ENCODE measurements around the gene MED28. TPM values are rescaled to one million over a fixed set of nuclear protein-coding genes. Genes with fewer than 3 reads are reported as not detected.

Gene MED28
- total and polyA plus RNA-seq, 2 donors = 21.8 to 25.9 TPM

- no peak overlapping the region for H3K27ac ChIP-seq (ENCODE audit: low read depth)
- WGBS = 93% methylated on average over 9 of the region's 9 CpGs
Measured at GRCh38 chr4:17587094-17587822, 27.2 kb upstream of the MED28 start.

GRCh38 chr4:17589355-17589754 lies 25.1 kb upstream of the MED28 start:
- H3K4me1 ChIP-seq (ENCODE audit: insufficient read depth) = no peaks in the 10 kb centered on the region
- no peak overlapping the region for H3K4me3 ChIP-seq (ENCODE audit: low read depth, low read length)
- 98% methylated on average over 3 of the region's 3 CpGs for WGBS
- no peak overlapping the region for H3K27ac ChIP-seq (ENCODE audit: low read depth)
- peaks cover 4% of the 10 kb centered on the region for H3K36me3 ChIP-seq (ENCODE audit: insufficient read depth)
- no peak for DNase-seq (ENCODE audit: extremely low spot score)

More at GRCh38 chr4:17587094-17587822, 27.2 kb upstream of the MED28 start:
- no peak for DNase-seq (ENCODE audit: extremely low spot score)
- H3K36me3 ChIP-seq (ENCODE audit: insufficient read depth) = peaks cover 8% of the 10 kb centered on the region
- no peaks in the 10 kb centered on the region for H3K4me1 ChIP-seq (ENCODE audit: insufficient read depth)
- no peak overlapping the region for H3K4me3 ChIP-seq (ENCODE audit: low read depth, low read length)

GRCh38 chr4:17595471-17596005 lies 18.9 kb upstream of the MED28 start:
- Histone ChIP-seq H3K4me1 (ENCODE audit: insufficient read depth) (no peaks in the 10 kb centered on the region), H3K27ac (ENCODE audit: low read depth) (no peak overlapping the region), H3K4me3 (ENCODE audit: low read depth, low read length) (no peak overlapping the region), H3K36me3 (ENCODE audit: insufficient read depth) (peaks cover 4% of the 10 kb centered on the region)
- no peak for DNase-seq (ENCODE audit: extremely low spot score)
- WGBS = 84% methylated on average over 6 of the region's 6 CpGs

- Histone ChIP-seq H3K36me3 (ENCODE audit: insufficient read depth) (peaks cover 4% of the 10 kb centered on the region), H3K4me3 (ENCODE audit: low read depth, low read length) (no peak overlapping the region), H3K27ac (ENCODE audit: low read depth) (no peak overlapping the region), H3K4me1 (ENCODE audit: insufficient read depth) (no peaks in the 10 kb centered on the region)
- WGBS = 73% methylated on average over 7 of the region's 7 CpGs
- no peak for DNase-seq (ENCODE audit: extremely low spot score)
Measured at GRCh38 chr4:17597517-17597916, 16.9 kb upstream of the MED28 start.

- no peak for DNase-seq (ENCODE audit: extremely low spot score)
- Histone ChIP-seq H3K4me3 (ENCODE audit: low read depth, low read length) (no peak overlapping the region), H3K36me3 (ENCODE audit: insufficient read depth) (peaks cover 4% of the 10 kb centered on the region), H3K27ac (ENCODE audit: low read depth) (no peak overlapping the region), H3K4me1 (ENCODE audit: insufficient read depth) (no peaks in the 10 kb centered on the region)
- WGBS = 95% methylated on average over 1 of the region's 1 CpG
Measured at GRCh38 chr4:17599826-17600225, 14.6 kb upstream of the MED28 start.

- DNase-seq (ENCODE audit: extremely low spot score) = no peak
- H3K4me3 ChIP-seq (ENCODE audit: low read depth, low read length) = no peak overlapping the region
- 72% methylated on average over 3 of the region's 3 CpGs for WGBS
- no peaks in the 10 kb centered on the region for H3K4me1 ChIP-seq (ENCODE audit: insufficient read depth)
- no peak overlapping the region for H3K27ac ChIP-seq (ENCODE audit: low read depth)
- H3K36me3 ChIP-seq (ENCODE audit: insufficient read depth) = peaks cover 3% of the 10 kb centered on the region
Measured at GRCh38 chr4:17605236-17605635, 9.2 kb upstream of the MED28 start.

GRCh38 chr4:17613761-17614415 lies 553 bp upstream of the MED28 start:
- Histone ChIP-seq H3K36me3 (ENCODE audit: insufficient read depth) (no peaks in the 10 kb centered on the region), H3K4me3 (ENCODE audit: low read depth, low read length) (peak overlapping the region; percentile 81), H3K4me1 (ENCODE audit: insufficient read depth) (no peaks in the 10 kb centered on the region), H3K27ac (ENCODE audit: low read depth) (peak overlapping the region; percentile 43)
- 2% methylated on average over 23 of the region's 23 CpGs for WGBS
- no peak for DNase-seq (ENCODE audit: extremely low spot score)

- no peak overlapping the region for H3K27ac ChIP-seq (ENCODE audit: low read depth)
- H3K36me3 ChIP-seq (ENCODE audit: insufficient read depth) = no peaks in the 10 kb centered on the region
- DNase-seq (ENCODE audit: extremely low spot score) = no peak
- WGBS = 71% methylated on average over 5 of the region's 5 CpGs
- no peaks in the 10 kb centered on the region for H3K4me1 ChIP-seq (ENCODE audit: insufficient read depth)
- no peak overlapping the region for H3K4me3 ChIP-seq (ENCODE audit: low read depth, low read length)
Measured at GRCh38 chr4:17616283-17616682, 1.8 kb downstream of the MED28 start.

- Histone ChIP-seq H3K27ac (ENCODE audit: low read depth) (no peak overlapping the region), H3K4me3 (ENCODE audit: low read depth, low read length) (no peak overlapping the region), H3K4me1 (ENCODE audit: insufficient read depth) (no peaks in the 10 kb centered on the region), H3K36me3 (ENCODE audit: insufficient read depth) (peaks cover 2% of the 10 kb centered on the region)
- WGBS = 78% methylated on average over 1 of the region's 1 CpG
- DNase-seq (ENCODE audit: extremely low spot score) = no peak
Measured at GRCh38 chr4:17618926-17619325, 4.5 kb downstream of the MED28 start.

GRCh38 chr4:17619416-17620105 lies 5.1 kb downstream of the MED28 start:
- peaks cover 3% of the 10 kb centered on the region for H3K36me3 ChIP-seq (ENCODE audit: insufficient read depth)
- H3K27ac ChIP-seq (ENCODE audit: low read depth) = no peak overlapping the region
- no peaks in the 10 kb centered on the region for H3K4me1 ChIP-seq (ENCODE audit: insufficient read depth)
- DNase-seq (ENCODE audit: extremely low spot score) = no peak
- WGBS = 82% methylated on average over 7 of the region's 7 CpGs
- no peak overlapping the region for H3K4me3 ChIP-seq (ENCODE audit: low read depth, low read length)

GRCh38 chr4:17623451-17624001 lies 9.1 kb downstream of the MED28 start:
- H3K36me3 ChIP-seq (ENCODE audit: insufficient read depth) = peaks cover 10% of the 10 kb centered on the region
- H3K4me3 ChIP-seq (ENCODE audit: low read depth, low read length) = no peak overlapping the region
- H3K4me1 ChIP-seq (ENCODE audit: insufficient read depth) = no peaks in the 10 kb centered on the region
- DNase-seq (ENCODE audit: extremely low spot score) = no peak
- WGBS = 84% methylated on average over 7 of the region's 7 CpGs
- no peak overlapping the region for H3K27ac ChIP-seq (ENCODE audit: low read depth)

- no peak overlapping the region for H3K27ac ChIP-seq (ENCODE audit: low read depth)
- H3K4me3 ChIP-seq (ENCODE audit: low read depth, low read length) = no peak overlapping the region
- no peak for DNase-seq (ENCODE audit: extremely low spot score)
- WGBS = 79% methylated on average over 2 of the region's 2 CpGs
- H3K4me1 ChIP-seq (ENCODE audit: insufficient read depth) = no peaks in the 10 kb centered on the region
- peaks cover 10% of the 10 kb centered on the region for H3K36me3 ChIP-seq (ENCODE audit: insufficient read depth)
Measured at GRCh38 chr4:17624821-17625220, 10.4 kb downstream of the MED28 start.

GRCh38 chr4:17630228-17630627 lies 15.8 kb downstream of the MED28 start:
- no peaks in the 10 kb centered on the region for H3K4me1 ChIP-seq (ENCODE audit: insufficient read depth)
- H3K27ac ChIP-seq (ENCODE audit: low read depth) = no peak overlapping the region
- DNase-seq (ENCODE audit: extremely low spot score) = no peak
- H3K4me3 ChIP-seq (ENCODE audit: low read depth, low read length) = no peak overlapping the region
- peaks cover 3% of the 10 kb centered on the region for H3K36me3 ChIP-seq (ENCODE audit: insufficient read depth)
- 93% methylated on average over 4 of the region's 4 CpGs for WGBS

All from urinary bladder (tissue), 4 donors.